ENCODE measurements around the gene NBEA.
"Not testable (repeated sequence)": the region's sequence is repeated elsewhere in the genome, so short reads cannot be mapped to it uniquely, and the experiment has no call there.

Gene NBEA

GRCh38 chr13:34928676-34929075 is 13.4 kb upstream of the NBEA start:
- not testable (repeated sequence) for H3K9me3 ChIP-seq (ENCODE audit: control insufficient read depth, low read depth, low read length); H3K36me3 ChIP-seq (ENCODE audit: control insufficient read depth, low read depth, low read length); H3K4me3 ChIP-seq (ENCODE audit: low read length); H3K27ac ChIP-seq (ENCODE audit: low read length); H3K4me1 ChIP-seq (ENCODE audit: control insufficient read depth, low read depth, low read length); H3K9ac ChIP-seq (ENCODE audit: low read length); H3K27me3 ChIP-seq (ENCODE audit: control insufficient read depth, insufficient read depth, low read length)

DNA sequence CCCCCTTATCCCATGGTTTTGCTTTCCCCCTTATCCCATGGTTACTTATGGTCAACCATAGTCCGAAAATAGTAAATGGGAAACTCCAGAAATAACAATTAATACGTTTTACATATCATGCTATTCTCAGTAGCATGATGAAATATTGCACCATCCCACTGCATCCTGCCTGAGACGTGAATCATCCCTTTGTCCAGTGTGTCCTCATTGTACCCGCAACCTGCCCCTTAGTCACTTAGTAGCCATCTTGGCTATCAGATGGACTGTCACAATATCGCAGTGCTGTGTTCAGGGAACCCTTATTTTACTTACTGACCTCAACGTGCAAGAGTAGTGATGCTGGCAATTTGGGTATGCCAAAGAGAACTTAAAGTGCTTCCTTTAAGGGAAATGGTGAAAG is 10.5 kb upstream of the NBEA start:
- Histone ChIP-seq H3K4me3 (ENCODE audit: low read length) (no peak overlapping the region), H3K9ac (ENCODE audit: low read length) (no peak overlapping the region), H3K27me3 (ENCODE audit: control insufficient read depth, insufficient read depth, low read length) (no peaks in the 10 kb centered on the region), H3K9me3 (ENCODE audit: control insufficient read depth, low read depth, low read length) (no peaks in the 10 kb centered on the region), H3K27ac (ENCODE audit: low read length) (no peak overlapping the region), H3K4me1 (ENCODE audit: control insufficient read depth, low read depth, low read length) (peaks cover 14% of the 10 kb centered on the region), H3K36me3 (ENCODE audit: control insufficient read depth, low read depth, low read length) (no peaks in the 10 kb centered on the region)

DNA sequence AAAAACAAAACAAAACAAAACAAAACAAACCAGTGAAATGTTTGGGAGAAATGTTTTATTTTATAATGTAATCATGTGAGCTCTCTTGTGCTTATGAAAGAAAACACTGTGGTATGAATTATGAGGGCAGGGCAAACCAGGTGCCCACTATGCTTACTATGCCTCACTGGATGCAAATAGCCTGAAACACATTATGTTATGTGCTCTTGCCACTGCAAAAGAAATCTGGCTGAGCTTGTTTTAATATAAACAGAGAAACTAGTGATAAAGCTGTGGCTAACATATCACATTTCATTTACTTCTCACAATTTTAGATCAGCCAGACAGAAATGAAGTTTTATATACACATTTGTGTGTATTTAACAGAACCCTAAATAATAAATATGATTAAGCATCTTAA is 8.7 kb upstream of the NBEA start:
- H3K4me1 ChIP-seq (ENCODE audit: control insufficient read depth, low read depth, low read length) = peaks cover 22% of the 10 kb centered on the region
- H3K9me3 ChIP-seq (ENCODE audit: control insufficient read depth, low read depth, low read length) = no peaks in the 10 kb centered on the region
- H3K4me3 ChIP-seq (ENCODE audit: low read length) = no peak overlapping the region
- no peaks in the 10 kb centered on the region for H3K27me3 ChIP-seq (ENCODE audit: control insufficient read depth, insufficient read depth, low read length)
- no peaks in the 10 kb centered on the region for H3K36me3 ChIP-seq (ENCODE audit: control insufficient read depth, low read depth, low read length)
- H3K27ac ChIP-seq (ENCODE audit: low read length) = no peak overlapping the region
- no peak overlapping the region for H3K9ac ChIP-seq (ENCODE audit: low read length)

- no peak overlapping the region for H3K4me3 ChIP-seq (ENCODE audit: low read length)
- no peak overlapping the region for H3K27ac ChIP-seq (ENCODE audit: low read length)
- H3K9me3 ChIP-seq (ENCODE audit: control insufficient read depth, low read depth, low read length) = no peaks in the 10 kb centered on the region
These were observed 8.3 kb upstream of the NBEA start for GRCh38 chr13:34933786-34934185.

DNA sequence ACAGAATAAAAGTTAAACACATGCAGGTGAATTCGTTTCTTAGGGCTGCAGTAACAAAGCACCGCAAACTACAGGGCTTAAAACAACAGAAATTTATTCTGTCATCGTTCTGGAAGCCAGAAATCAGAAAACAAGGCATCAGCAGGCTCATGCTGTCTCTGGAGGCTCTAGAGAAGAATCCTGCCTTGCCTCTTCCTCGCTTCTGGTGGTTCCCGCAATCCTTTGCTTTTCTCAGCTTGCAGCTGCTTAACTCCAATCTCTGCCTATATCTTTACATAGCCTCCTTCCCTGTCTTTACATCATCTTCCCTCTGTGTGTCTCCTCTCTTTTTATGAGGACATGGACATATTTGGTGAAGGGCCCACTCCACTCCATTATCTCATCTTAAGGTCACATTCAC is 6.2 kb upstream of the NBEA start:
- H3K4me1 ChIP-seq (ENCODE audit: control insufficient read depth, low read depth, low read length) = peaks cover 27% of the 10 kb centered on the region
- H3K9me3 ChIP-seq (ENCODE audit: control insufficient read depth, low read depth, low read length) = no peaks in the 10 kb centered on the region
- H3K36me3 ChIP-seq (ENCODE audit: control insufficient read depth, low read depth, low read length) = no peaks in the 10 kb centered on the region
- no peak overlapping the region for H3K27ac ChIP-seq (ENCODE audit: low read length)
- no peaks in the 10 kb centered on the region for H3K27me3 ChIP-seq (ENCODE audit: control insufficient read depth, insufficient read depth, low read length)
- no peak overlapping the region for H3K9ac ChIP-seq (ENCODE audit: low read length)
- H3K4me3 ChIP-seq (ENCODE audit: low read length) = no peak overlapping the region

More at GRCh38 chr13:34933786-34934185, 8.3 kb upstream of the NBEA start:
- no peaks in the 10 kb centered on the region for H3K27me3 ChIP-seq (ENCODE audit: control insufficient read depth, insufficient read depth, low read length)
- H3K36me3 ChIP-seq (ENCODE audit: control insufficient read depth, low read depth, low read length) = no peaks in the 10 kb centered on the region
- H3K4me1 ChIP-seq (ENCODE audit: control insufficient read depth, low read depth, low read length) = peaks cover 22% of the 10 kb centered on the region
- no peak overlapping the region for H3K9ac ChIP-seq (ENCODE audit: low read length)

GRCh38 chr13:34939771-34940170 is 2.3 kb upstream of the NBEA start:
- Histone ChIP-seq H3K4me1 (ENCODE audit: control insufficient read depth, low read depth, low read length) (peaks cover 39% of the 10 kb centered on the region), H3K9ac (ENCODE audit: low read length) (no peak overlapping the region), H3K9me3 (ENCODE audit: control insufficient read depth, low read depth, low read length) (no peaks in the 10 kb centered on the region), H3K27ac (ENCODE audit: low read length) (no peak overlapping the region), H3K4me3 (ENCODE audit: low read length) (no peak overlapping the region), H3K27me3 (ENCODE audit: control insufficient read depth, insufficient read depth, low read length) (peaks cover 5% of the 10 kb centered on the region), H3K36me3 (ENCODE audit: control insufficient read depth, low read depth, low read length) (no peaks in the 10 kb centered on the region)

GRCh38 chr13:34941436-34941834 is 635 bp upstream of the NBEA start:
- Histone ChIP-seq H3K4me3 (ENCODE audit: low read length) (peak overlapping the region; percentile 94), H3K9ac (ENCODE audit: low read length) (no peak overlapping the region), H3K36me3 (ENCODE audit: control insufficient read depth, low read depth, low read length) (no peaks in the 10 kb centered on the region), H3K4me1 (ENCODE audit: control insufficient read depth, low read depth, low read length) (peaks cover 44% of the 10 kb centered on the region), H3K27ac (ENCODE audit: low read length) (no peak overlapping the region), H3K9me3 (ENCODE audit: control insufficient read depth, low read depth, low read length) (no peaks in the 10 kb centered on the region), H3K27me3 (ENCODE audit: control insufficient read depth, insufficient read depth, low read length) (peaks cover 5% of the 10 kb centered on the region)

GRCh38 chr13:34942732-34943435 is 814 bp downstream of the NBEA start:
- Histone ChIP-seq H3K9ac (ENCODE audit: low read length) (peak overlapping the region; percentile 52), H3K27ac (ENCODE audit: low read length) (no peak overlapping the region), H3K4me1 (ENCODE audit: control insufficient read depth, low read depth, low read length) (peaks cover 36% of the 10 kb centered on the region), H3K4me3 (ENCODE audit: low read length) (peak overlapping the region; percentile 94), H3K27me3 (ENCODE audit: control insufficient read depth, insufficient read depth, low read length) (peaks cover 5% of the 10 kb centered on the region), H3K9me3 (ENCODE audit: control insufficient read depth, low read depth, low read length) (no peaks in the 10 kb centered on the region), H3K36me3 (ENCODE audit: control insufficient read depth, low read depth, low read length) (no peaks in the 10 kb centered on the region)

- peak overlapping the region; percentile 94 for H3K4me3 ChIP-seq (ENCODE audit: low read length)
These were observed 1.6 kb downstream of the NBEA start for GRCh38 chr13:34943436-34944273.

GRCh38 chr13:34944274-34944634 is 2.2 kb downstream of the NBEA start:
- H3K27me3 ChIP-seq (ENCODE audit: control insufficient read depth, insufficient read depth, low read length) = peaks cover 5% of the 10 kb centered on the region
- no peak overlapping the region for H3K27ac ChIP-seq (ENCODE audit: low read length)
- no peaks in the 10 kb centered on the region for H3K36me3 ChIP-seq (ENCODE audit: control insufficient read depth, low read depth, low read length)
- H3K4me1 ChIP-seq (ENCODE audit: control insufficient read depth, low read depth, low read length) = peaks cover 49% of the 10 kb centered on the region
- peak overlapping the region; percentile 9 for H3K9ac ChIP-seq (ENCODE audit: low read length)
- H3K9me3 ChIP-seq (ENCODE audit: control insufficient read depth, low read depth, low read length) = no peaks in the 10 kb centered on the region
- peak overlapping the region; percentile 94 for H3K4me3 ChIP-seq (ENCODE audit: low read length)

More at GRCh38 chr13:34943436-34944273, 1.6 kb downstream of the NBEA start:
- no peak overlapping the region for H3K27ac ChIP-seq (ENCODE audit: low read length)
- peaks cover 43% of the 10 kb centered on the region for H3K4me1 ChIP-seq (ENCODE audit: control insufficient read depth, low read depth, low read length)
- H3K36me3 ChIP-seq (ENCODE audit: control insufficient read depth, low read depth, low read length) = no peaks in the 10 kb centered on the region
- H3K27me3 ChIP-seq (ENCODE audit: control insufficient read depth, insufficient read depth, low read length) = peaks cover 5% of the 10 kb centered on the region
- no peaks in the 10 kb centered on the region for H3K9me3 ChIP-seq (ENCODE audit: control insufficient read depth, low read depth, low read length)
- peak overlapping the region; percentile 52 for H3K9ac ChIP-seq (ENCODE audit: low read length)

- H3K27me3 ChIP-seq (ENCODE audit: control insufficient read depth, insufficient read depth, low read length) = peaks cover 5% of the 10 kb centered on the region
- no peak overlapping the region for H3K27ac ChIP-seq (ENCODE audit: low read length)
- peak overlapping the region; percentile 32 for H3K9ac ChIP-seq (ENCODE audit: low read length)
- no peaks in the 10 kb centered on the region for H3K9me3 ChIP-seq (ENCODE audit: control insufficient read depth, low read depth, low read length)
- H3K4me3 ChIP-seq (ENCODE audit: low read length) = peak overlapping the region; percentile 94
- peaks cover 53% of the 10 kb centered on the region for H3K4me1 ChIP-seq (ENCODE audit: control insufficient read depth, low read depth, low read length)
- H3K36me3 ChIP-seq (ENCODE audit: control insufficient read depth, low read depth, low read length) = no peaks in the 10 kb centered on the region
These were observed 2.7 kb downstream of the NBEA start for GRCh38 chr13:34944751-34945150.

Data from iPS-18a (cell line).